Measurements from ENCODE around the gene RSAD1.
A peak's percentile ranks its signal among the peaks of the same experiment; 100 is the strongest.
"Not testable (repeated sequence)": the region's sequence is repeated elsewhere in the genome, so short reads cannot be mapped to it uniquely, and the experiment has no call there.

RSAD1 gene

DNA sequence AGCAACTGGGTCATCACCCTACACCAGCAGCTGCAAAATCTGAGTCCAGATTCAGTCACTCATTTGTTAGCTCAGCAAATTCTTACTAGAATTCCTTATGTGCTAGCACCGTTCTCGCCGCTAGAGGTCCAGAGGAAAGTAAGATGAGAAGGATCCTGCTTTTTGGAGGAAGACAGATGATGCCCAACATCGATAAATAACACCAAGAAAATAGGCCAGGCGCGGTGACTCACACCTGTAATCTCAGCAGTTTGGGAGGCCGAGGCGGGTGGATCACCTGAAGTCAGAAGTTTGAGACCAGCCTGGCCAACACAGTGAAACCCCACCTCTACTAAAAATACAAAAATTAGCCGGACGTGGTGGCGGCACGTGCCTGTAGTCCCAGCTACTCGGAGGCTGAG, 5.9 kb upstream of the RSAD1 start:
- DNase-seq (ENCODE audit: low read depth in 2 of 2) = not testable (repeated sequence)

DNA sequence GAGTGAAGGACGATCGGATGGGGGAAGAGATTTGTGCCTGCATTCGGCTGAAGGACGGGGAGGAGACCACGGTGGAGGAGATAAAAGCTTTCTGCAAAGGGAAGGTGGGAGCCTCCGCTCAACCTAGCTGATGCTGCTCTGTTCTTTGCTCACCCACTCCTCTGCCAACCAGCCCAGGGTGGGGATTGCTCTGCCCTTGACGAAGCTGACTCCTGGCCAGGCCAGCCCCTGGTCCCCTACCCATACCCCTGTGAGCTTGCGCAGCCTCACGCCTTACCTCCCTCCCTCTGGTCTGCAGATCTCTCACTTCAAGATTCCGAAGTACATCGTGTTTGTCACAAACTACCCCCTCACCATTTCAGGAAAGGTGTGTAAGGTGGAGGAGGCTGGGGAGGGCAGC, 4.8 kb upstream of the RSAD1 start:
- DNase-seq (ENCODE audit: low read depth in 2 of 2) = no peak

DNA sequence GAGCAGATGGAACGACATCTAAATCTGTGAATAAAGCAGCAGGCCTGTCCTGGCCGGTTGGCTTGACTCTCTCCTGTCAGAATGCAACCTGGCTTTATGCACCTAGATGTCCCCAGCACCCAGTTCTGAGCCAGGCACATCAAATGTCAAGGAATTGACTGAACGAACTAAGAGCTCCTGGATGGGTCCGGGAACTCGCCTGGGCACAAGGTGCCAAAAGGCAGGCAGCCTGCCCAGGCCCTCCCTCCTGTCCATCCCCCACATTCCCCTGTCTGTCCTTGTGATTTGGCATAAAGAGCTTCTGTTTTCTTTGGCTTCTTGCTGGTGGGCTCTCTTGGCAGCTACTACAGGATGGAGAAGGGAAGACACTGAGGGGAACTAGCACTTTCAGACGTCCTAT, 4.1 kb upstream of the RSAD1 start:
- no peak for DNase-seq (ENCODE audit: low read depth in 2 of 2)

GRCh38 chr17:50475362-50475761, 3.3 kb upstream of the RSAD1 start:
- DNase-seq (ENCODE audit: low read depth in 2 of 2) = no peak

GRCh38 chr17:50475775-50476544, 2.7 kb upstream of the RSAD1 start:
- not testable (repeated sequence) for DNase-seq (ENCODE audit: low read depth in 2 of 2)

- DNase-seq (ENCODE audit: low read depth in 2 of 2) = no peak
Observed at GRCh38 chr17:50476545-50477315, 1.9 kb upstream of the RSAD1 start.

DNA sequence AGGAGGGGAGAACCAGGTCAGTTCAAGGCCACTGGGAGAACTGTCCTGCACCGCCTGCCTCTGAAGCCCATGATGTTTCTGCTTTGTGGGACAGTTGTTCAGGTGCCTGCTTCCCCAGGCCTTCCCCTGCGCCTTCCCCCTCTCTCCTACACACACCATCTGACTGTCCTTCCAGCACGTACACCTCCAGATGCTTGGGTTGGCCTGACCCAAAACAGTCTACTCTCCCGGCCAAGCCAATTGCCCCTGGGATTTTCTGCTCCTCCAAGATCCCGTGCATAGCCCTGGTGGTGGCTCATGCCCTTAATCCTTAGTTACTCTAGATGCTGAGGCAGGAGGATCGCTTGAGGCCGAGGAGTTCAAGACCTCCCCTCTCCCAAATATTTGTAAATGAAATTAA, 684 bp upstream of the RSAD1 start:
- no peak for DNase-seq (ENCODE audit: low read depth in 2 of 2)

DNA sequence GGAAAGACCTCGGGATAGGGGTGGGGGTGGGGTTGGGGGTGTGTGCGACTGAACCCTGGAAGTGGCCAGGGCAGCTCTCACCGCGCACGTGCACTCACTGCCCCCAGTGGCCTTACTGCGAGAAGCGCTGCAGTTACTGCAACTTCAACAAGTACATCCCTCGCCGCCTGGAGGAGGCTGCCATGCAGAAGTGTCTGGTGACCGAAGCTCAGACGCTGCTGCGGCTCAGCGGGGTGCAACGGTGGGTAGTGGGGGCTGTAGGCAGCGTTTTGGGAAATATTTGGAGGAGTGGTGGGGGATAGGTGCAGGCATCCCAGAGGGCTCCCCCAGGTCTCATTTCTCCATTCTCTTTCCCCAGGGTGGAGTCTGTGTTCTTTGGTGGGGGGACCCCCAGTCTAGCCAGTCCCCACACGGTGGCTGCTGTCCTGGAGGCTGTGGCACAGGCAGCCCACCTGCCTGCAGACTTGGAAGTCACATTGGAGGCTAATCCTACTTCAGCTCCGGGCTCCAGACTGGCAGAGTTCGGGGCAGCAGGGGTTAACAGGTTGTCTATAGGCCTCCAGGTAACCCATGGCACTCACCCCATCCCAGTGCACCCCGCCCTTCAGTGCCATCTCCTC, 972 bp downstream of the RSAD1 start:
- peak; percentile 38 to 68 for DNase-seq (ENCODE audit: low read depth in 2 of 2)

DNA sequence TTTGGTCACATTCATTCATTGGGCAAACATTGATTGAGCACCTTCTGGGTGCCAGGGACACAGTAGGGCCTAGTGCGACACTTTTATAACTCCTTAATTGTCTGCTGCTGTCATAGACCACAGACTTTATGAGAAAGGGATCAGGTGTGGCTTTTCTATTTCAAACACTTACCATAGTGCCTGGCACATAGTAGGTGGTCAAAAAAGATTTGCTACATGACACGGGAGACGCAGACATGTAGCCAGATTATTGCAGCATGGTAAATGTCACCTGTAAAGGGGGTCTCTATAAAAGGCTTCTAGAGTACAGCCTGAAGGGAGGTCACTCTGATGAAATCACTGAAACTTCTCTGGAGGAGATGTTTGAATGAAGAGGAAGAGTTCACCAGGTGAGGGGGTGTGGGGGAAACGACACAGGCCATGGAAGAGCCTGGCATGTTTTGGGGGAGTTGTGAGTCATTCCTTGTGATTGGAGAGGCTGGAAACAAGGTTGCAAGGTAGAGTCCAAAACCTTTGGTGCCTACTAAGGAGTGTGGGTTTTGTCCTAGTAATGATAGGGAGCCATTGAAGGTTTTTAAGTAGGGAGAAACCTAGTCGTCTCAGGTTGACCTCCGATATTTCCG, 1.6 kb downstream of the RSAD1 start:
- DNase-seq (ENCODE audit: low read depth in 2 of 2) = no peak

GRCh38 chr17:50480854-50481490, 2.3 kb downstream of the RSAD1 start:
- DNase-seq (ENCODE audit: low read depth in 2 of 2) = no peak

DNA sequence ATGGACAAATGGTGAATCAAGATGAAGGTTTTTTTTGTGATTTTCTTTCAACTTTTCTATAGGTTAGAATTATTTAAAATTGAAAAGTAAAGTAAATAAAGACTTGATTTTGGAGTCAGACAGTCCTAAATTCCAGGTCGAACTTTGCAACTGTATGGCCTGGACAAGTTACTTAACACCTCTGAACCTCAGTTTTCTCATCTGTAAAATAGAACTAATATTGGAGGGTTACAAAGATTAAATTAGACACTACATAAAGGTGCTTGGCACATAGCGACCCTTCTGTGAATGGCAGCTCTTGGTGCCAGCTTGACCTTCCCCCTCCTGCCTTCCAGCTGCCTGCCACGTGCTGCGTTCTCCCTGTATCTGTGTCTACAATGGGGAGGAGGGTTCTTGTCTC, 3.0 kb downstream of the RSAD1 start:
- DNase-seq (ENCODE audit: low read depth in 2 of 2) = no peak

DNA sequence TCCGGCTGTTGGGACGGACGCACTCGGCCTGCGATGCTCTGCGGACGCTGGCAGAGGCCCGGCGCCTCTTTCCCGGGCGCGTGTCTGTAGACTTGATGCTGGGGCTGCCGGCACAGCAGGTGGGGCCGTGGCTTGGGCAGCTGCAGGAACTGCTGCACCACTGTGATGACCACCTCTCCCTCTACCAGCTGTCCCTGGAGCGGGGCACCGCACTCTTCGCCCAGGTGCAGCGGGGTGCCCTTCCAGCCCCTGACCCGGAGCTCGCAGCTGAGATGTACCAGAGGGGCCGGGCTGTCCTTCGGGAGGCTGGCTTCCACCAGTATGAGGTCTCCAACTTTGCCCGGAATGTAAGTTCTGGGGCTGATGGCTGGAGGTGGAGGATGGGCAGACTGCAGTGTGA, 3.5 kb downstream of the RSAD1 start:
- DNase-seq (ENCODE audit: low read depth in 2 of 2) = no peak

DNA sequence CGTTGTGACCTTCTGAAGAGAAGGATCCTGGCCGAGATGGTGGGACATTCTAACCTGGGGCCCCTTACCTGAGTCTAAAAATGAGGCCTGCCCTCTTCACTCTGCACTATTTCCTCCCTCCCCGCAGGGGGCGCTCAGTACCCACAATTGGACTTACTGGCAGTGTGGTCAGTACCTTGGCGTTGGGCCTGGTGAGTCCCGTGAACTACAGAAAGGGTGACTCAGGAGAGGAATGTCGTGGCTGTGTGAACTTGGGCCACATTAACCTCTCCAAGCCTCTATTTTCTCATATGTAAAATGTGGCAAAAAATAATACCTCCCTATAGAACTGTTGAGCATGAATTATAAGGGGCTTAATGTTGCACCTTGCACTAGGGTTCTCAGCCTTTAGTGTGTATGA, 3.9 kb downstream of the RSAD1 start:
- peak; percentile 56 to 73 for DNase-seq (ENCODE audit: low read depth in 2 of 2)

- DNase-seq (ENCODE audit: low read depth in 2 of 2) = no peak
Observed at GRCh38 chr17:50483266-50483665, 4.6 kb downstream of the RSAD1 start.

DNA sequence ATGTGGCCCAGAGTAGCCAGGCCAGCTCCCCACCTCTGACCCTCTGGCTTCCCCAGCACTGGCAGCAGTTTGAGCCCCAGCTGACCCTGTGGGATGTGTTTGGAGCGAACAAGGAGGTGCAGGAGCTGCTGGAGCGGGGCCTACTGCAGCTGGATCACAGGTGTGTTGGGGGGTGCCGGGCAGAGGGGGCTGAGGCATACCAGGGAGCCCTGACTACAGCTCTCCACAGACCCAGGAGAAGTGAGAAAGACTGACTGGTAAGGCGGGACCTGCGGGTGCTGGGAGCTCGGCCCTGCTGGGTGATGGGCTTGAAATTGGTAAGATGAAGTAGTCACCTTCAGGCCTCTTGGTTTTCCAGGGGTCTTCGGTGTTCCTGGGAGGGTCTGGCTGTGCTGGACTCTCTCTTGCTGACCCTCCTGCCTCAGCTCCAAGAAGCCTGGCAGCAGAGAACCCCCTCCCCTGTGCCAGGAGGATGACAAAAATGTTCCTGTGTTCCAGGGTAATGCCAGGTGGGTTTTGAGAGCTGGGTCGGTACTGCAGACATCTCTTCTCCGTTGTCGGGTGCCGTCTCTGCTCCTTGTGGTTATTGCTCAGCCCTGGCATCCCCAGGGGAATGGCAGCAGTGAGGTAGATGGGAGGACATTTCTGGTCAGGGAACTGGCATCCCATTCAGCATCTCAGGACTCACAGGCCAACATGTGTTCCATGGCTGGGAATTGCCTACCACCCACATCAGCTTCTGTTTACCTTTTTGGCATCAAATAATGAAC, 5.9 kb downstream of the RSAD1 start:
- DNase-seq (ENCODE audit: low read depth in 2 of 2) = no peak

- DNase-seq (ENCODE audit: low read depth in 2 of 2) = no peak
Observed at GRCh38 chr17:50487213-50488096, 8.8 kb downstream of the RSAD1 start.

GRCh38 chr17:50488880-50489279, 10.2 kb downstream of the RSAD1 start:
- no peak for DNase-seq (ENCODE audit: low read depth in 2 of 2)

- DNase-seq (ENCODE audit: low read depth in 2 of 2) = no peak
Observed at GRCh38 chr17:50491505-50491904, 12.8 kb downstream of the RSAD1 start.

GRCh38 chr17:50492214-50492613, 13.6 kb downstream of the RSAD1 start:
- no peak for DNase-seq (ENCODE audit: low read depth in 2 of 2)

GRCh38 chr17:50493744-50494143, 15.1 kb downstream of the RSAD1 start:
- DNase-seq (ENCODE audit: low read depth in 2 of 2) = no peak
